HS-5 (cell line): Measurements from ENCODE around the gene FBXW9.
A peak's percentile ranks its signal among the peaks of the same experiment; 100 is the strongest.
"Not testable (repeated sequence)": the region's sequence is repeated elsewhere in the genome, so short reads cannot be mapped to it uniquely, and the experiment has no call there.

Experiments
- DNase-seq: peaks from one replicate; pipeline ENCODE4 v3.0.0-alpha.2; 2012; ENCODE audit warnings: low read depth

FBXW9 gene

DNA sequence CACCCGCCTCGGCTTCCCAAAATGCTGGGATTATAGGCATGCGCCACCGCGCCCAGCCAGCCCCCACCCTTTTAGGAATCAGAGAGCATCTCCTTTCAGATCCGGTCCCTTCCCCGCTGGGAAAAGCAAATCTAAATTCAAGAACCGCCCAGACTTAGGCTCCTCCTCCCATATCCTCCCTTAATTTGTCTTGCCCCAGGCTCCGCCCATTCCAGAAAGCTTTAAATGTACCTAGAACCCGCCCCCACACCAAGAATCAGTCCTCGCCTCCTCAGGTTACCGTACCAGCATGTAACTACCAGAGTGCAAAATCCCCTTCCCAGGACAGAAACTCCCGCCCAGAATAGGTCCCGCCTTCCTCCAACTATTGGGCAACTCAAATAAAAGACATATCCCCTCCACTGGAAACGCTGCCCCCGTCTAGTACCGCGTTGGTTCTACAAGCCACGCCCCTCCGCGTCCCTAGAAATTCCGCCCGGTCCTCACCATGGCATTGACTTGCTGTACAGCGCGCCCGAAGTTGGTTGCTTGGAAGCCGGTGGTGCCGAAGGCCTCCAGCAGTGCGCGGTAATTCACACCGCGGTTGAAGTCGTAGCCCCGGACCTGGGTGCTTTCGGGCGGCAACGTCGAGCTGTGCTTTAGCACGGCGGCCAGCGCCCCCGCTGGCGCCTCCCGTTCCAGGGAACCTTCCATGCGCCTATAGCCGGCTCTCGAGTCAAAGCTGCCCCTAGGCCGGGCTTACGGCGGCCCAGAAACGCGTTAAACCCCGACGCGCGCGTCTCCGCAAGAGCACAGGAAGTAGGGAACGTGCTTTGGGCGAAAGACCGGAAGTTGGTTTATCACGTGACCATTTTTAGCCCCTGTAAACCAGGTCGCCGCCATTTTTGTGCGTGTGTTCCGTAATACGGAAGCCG is 15.1 kb downstream of the FBXW9 start, which contains the start of gene DHPS:
Gene DHPS (minus strand): TSS at position 807 of the 914 bp plus-strand sequence. CDS start 114 bp downstream, at position 693.
- DNase-seq, result peak; percentile 88

DNA sequence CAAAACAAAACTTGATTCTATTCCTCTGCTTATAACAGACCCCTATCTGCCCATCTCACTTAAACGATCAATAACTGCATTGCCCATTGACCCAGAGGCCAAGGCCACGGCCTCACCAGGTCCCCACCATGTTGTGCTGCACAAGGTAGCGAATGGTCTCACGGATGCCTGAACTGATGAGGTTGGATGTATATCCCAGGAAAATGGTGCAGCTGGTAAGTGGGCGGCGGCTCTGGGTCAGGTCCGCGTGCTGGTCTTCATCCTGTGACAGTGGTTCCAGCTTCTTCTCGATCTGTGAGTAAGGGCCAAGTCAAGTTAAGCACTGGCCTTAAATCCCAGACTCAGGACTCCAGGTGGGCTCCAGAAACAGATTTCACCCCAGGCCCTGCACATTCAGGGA is 16.4 kb downstream of the FBXW9 start:
- DNase-seq, result no peak

DNA sequence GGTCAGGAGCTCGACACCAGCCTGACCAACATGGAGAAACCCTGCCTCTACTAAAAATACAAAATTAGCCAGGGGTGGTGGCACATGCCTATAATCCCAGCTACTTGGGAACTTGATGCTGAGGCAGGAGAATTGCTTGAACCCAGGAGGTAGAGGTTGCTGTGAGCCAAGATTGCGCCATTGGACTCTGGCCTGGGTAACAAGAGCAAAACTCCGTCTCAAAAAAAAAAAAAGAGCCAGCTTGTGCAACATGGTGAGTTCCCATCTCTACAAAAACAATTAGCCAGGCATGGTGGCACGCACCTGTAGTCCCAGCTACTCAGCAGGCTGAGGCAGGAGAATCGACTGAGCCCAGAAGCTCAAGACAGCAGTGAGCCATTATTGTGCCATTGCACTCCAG is 18.4 kb downstream of the FBXW9 start:
- not testable (repeated sequence) for DNase-seq

- DNase-seq, result no peak
Measured at GRCh38 chr19:12676928-12677327, 19.5 kb downstream of the FBXW9 start.

DNA sequence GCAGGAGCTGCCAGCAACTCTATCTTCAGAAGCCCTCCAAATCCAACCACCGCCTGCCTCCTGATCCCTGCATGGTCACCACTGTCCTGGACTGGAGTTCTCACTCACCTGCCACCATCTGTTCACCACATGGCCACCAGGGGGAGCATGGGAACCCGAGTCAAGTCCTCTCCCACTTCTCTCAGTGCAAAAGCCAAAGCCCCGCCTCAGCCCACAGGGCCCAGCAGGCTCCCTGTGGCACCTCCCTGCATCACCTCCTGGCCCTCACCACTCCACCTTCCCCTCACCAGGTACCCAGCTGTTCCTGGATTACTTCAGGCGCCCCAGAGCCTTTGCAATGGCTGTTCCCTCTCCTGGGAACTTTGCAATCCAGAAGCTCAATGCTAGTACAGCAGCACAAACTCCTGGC is 20.0 kb downstream of the FBXW9 start:
- peak; percentile 51 for DNase-seq

GRCh38 chr19:12675940-12676339 is 20.5 kb downstream of the FBXW9 start:
- no peak for DNase-seq

DNA sequence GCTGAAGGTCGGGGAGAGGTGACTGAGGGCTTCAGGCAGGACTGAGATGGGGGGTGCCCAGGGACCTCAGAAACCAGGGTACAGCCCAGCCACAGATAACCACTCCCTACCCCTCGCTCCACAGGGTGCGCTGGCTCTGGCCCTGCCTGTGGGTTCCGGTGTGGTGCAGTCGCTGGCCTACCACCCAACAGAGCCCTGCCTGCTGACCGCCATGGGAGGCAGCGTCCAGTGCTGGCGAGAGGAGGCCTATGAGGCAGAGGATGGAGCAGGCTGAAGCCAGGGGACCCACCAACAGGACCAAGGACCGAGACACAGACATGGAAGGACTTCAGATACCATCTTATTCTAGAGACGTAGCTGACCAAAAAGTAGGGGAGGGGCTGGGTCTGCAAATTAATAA is 21.0 kb downstream of the FBXW9 start:
- no peak for DNase-seq

DNA sequence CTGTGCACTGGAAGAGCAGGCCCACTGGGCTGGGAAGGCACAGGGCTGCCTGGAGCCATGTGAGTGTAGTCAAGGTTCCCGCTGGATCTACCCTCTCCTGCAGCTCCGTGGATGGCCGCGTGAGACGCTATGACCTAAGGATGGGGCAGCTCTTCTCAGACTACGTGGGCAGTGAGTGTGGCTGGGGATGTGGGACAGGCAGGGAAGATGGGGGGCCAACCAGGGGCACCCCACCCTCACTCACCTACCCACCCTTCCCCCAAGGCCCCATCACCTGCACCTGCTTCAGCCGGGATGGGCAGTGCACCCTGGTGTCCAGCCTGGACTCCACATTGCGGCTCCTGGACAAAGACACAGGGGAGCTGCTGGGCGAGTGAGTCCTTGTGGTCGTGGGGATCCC is 23.7 kb downstream of the FBXW9 start:
- no peak for DNase-seq

DNA sequence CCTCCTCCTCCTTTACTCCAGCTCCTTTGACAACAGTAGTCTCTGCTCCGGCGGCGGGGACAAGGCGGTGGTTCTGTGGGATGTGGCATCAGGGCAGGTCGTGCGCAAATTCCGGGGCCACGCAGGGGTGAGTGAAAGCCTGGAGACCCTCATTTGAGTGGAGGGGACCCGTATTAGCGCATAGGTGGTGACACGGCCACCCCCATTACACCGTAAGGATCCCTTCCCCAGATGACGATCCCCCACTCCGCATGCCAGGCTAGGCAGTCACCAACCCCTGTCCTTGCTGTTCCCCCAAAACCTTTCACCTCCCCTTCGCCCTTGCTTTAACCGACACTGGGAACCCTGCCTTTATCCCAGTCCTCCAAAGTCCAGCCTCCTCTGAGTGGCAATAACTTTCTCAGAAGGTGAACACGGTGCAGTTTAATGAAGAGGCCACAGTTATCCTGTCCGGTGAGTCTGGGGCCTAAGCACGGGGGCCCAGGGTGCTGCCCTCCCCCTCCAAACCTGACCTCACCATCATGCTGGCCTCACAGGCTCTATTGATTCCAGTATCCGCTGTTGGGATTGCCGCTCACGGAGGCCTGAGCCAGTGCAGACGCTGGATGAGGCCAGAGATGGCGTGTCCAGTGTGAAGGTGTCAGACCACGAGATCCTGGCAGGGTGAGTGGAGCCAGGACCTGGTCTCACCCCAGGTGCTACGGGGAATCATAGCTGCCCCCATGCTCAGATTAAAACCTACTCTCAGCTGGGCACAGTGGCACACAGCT is 26.1 kb downstream of the FBXW9 start:
- DNase-seq, result no peak

DNA sequence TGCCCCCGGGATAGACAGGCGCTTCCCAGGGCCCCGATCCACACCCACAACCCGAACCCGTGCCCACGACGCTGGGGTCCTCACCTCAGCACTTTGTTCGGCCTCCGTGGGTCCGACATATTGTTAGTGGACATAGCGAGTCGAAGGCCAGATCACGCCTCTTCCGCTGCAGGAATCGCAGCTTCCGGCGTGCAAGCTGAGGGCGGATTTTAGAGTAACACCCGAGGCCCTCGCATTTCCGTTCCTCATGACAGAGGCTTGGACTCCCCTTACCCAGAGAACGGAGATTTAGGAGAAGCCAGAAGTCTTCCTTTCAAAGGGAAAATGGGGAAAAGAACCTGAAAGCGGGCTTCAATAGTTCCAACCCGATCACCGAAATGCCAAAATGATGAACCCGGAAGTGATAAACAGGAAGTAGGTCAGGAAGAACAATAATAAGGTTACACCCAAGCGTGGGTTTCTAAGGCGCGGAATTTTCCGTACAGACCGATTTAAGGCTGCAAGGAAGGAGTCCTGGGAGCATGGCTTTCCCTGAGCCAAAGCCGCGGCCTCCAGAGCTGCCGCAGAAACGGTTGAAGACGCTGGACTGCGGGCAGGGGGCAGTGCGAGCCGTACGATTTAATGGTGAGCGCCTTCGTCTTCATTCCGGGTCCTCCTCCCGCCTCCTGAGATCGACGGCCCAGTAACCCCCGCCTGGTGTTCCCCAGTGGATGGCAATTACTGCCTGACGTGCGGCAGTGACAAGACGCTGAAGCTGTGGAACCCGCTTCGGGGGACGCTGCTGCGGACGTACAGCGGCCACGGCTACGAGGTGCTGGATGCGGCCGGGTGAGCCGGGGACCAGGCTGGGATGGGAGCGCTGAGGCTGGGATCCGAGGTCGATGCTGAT is 26.9 kb downstream of the FBXW9 start:
- peak; percentile 78 for DNase-seq

DNA sequence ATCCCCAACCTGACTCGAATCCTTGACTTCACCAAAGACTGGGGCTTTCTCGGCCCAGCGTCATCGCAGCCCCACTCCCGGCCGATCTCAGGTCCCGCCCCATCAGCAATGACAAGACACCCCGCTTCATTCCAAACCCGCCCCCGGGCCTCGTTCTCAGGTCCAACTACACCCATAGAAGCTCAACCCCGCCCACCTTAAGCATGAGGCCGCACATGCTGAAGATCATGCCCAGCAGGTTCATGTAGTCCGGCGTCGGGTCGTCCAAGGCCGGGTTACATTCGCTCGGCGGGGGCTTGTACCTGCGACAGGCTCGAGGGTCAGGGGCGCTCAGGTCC is 27.5 kb downstream of the FBXW9 start:
- peak; percentile 20 for DNase-seq

GRCh38 chr19:12668346-12668745 is 28.1 kb downstream of the FBXW9 start:
- DNase-seq, result no peak

DNA sequence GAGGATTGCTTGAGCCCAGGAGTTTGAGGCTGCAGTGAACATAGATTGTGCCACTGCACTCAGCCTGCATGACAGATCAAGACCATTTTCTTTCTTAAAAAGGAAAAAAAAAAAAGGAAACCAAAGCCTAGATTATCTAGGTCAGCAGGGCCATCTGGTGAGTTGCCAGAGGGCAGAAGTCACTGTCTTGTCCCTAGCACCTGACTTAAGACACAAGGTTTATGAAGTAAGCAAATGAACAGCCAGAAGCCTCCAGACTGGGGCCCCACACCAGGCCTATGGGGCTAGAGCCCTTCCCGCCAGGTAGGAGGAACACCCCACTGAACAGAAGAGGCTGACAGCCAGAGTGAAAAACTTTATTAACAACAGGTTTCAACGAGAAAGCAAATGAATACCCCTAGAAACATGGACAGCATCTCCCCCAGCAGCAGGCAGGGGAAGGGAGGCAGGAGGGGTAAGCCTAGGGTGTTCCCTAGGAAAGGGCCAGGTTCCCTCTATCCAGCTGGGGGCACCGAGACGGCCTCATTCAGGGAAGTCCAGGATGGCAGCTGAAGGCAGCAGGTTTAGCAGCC is 28.6 kb downstream of the FBXW9 start:
- no peak for DNase-seq

DNA sequence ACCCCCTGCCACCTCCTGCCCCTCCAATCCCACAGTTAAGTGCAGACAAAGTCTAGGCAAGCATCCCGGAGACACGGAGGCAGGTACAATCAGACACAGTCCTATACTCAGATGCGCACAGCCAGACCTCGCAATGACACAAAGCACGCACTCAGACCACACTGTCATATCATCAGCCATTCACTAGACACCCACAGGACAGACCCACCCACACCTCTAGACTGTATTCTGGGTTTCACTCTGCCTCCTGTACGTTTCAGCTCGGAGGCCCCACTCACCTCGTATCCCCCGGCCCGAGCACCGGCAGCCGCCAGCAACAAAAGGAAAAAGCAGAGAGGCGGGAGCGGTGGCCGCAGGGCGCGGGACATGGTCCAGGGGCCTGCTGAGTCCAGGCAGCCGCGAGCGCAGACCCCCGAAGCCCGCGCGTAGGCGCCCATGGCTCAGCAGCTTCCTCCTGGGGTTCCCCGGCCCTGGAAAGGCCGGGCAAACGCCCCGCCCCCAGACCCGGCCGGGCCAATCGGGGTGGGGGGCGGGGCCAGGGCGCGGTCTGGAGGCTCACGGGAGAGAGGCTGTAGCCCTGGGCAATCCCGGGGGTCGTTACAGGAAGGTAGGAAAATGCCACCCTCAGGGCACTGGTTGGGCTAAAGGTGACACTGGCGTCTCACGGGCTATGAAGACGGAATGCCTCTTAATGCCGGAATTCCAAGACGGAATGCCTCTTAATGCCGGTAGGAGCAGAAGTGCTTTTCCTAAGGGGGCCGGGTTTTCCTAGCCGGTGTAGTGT is 30.0 kb downstream of the FBXW9 start, which contains the start of the genes MAN2B1 and WDR83:
Gene MAN2B1 (minus strand): TSS at position 478 of the 784 bp plus-strand sequence. CDS start 41 bp downstream, at position 437.
Gene WDR83 (plus strand): TSS at position 543 of the 784 bp plus-strand sequence. CDS start 2,984 bp downstream, outside the sequence.
- DNase-seq, result no peak

- DNase-seq, result no peak
Measured at GRCh38 chr19:12665671-12666264, 30.7 kb downstream of the FBXW9 start.

DNA sequence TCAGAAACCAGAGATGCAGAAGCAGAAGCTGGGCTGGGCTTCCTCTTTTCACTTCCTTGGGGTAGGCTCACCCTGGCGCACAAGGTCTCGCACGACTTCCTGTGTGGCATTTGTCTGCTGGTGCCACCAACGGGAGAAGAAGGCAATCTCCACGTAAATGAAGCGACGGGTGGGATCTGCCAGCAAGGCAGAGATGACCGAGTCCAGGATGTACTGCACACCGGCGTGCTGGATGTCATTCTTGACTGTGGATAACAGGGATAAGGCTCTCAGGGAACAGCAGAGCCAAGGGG is 31.2 kb downstream of the FBXW9 start:
- DNase-seq, result no peak

- DNase-seq, result no peak
Measured at GRCh38 chr19:12664406-12665280, 31.8 kb downstream of the FBXW9 start.

DNA sequence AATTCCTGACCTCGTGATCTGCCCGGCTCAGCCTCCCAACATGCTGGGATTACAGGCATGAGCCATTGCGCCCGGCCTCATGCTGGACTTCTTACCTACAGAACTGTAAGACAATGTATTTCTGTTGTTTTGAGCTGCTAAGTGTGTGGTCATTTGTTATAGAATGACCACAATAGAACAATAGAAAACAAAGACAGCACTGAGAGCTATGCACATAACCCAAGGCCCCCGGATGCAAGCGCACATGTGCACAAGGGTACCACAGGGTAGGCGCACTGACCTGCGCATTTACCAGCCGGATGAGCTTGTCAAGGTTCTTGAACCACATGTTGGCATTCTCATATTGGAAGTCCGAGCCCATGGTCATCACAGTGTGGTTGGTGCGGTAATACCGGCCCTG is 35.5 kb downstream of the FBXW9 start:
- DNase-seq, result no peak

DNA sequence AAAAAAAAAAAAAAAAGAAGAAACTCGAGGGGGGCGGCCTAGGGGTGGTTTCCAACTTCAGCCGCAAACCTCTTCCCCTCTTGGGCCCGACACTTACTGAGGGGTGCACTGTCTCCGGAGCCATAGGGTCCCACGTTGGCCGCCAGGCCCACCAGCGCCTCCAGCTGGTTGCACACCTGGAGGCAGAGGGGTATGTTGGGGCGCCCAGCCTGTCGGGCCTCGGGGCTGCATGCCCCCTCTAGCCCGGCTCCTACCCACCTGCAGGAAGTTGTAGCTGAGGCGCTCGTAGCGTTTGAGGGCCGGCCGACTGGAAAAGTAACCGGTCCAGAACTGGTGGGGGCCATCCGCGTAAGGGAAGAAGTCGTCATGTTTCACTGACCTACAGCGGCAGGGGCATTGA is 38.5 kb downstream of the FBXW9 start:
- DNase-seq, result no peak
